ENCODE measurements around the gene CD164L2. TPM values are rescaled to one million over a fixed set of nuclear protein-coding genes. Genes with fewer than 3 reads are reported as not detected.
A peak's percentile ranks its signal among the peaks of the same experiment; 100 is the strongest.

CD164L2 gene
- total RNA-seq, 2 experiments from 2014 or later, result not detected

DNA sequence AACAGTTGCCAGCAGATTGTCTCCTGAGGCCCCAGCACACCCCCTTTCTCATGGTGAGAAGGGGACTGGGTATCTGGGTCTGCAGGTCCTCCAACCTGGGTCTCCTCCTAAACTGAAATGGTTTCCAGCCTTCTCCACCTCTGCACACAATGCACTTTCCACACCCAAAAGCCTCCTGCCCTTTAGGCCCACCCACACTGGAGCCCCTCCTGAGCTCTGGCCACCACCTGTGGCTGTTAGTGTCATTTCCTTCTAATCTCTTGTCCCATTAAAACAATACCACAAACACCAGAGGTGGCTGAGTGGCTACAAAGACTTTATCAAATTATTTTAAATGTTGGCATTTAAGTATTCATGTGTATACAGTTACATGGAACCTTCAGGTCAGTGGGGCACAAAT is 20.8 kb upstream of the CD164L2 start:
- POLR2A ChIA-PET, result interaction anchor here (0.8 to 1.9 kb wide), 2 partner anchors 27 to 204 kb away, joined by 3 to 6 read pairs; no protein-coding TSS in a partner anchor
- Histone ChIP-seq H3K4me1 (ENCODE audit: insufficient read depth, low read length) (peaks cover 16% of the 10 kb centered on the region), H3K27me3 (ENCODE audit: control insufficient read depth in 1 of 2, insufficient read depth in 2 of 2, low read length in 2 of 2) (no peaks in the 10 kb centered on the region), H3K36me3 (ENCODE audit: insufficient read depth, low read length) (peaks cover 36% of the 10 kb centered on the region), H3K4me3 (ENCODE audit: low read length) (no peak overlapping the region), H3K27ac (ENCODE audit: low read depth in 1 of 2, low read length in 2 of 2) (peak overlapping the region in 1 of 2 donors; percentile 56), H3K9me3 (ENCODE audit: control insufficient read depth in 1 of 2, insufficient read depth in 1 of 2, low read length in 2 of 2) (no peaks in the 10 kb centered on the region)
- Mint-ChIP-seq H3K4me1 (ENCODE audit: low read depth) (peaks cover 37% of the 10 kb centered on the region), H3K4me3 (no peak overlapping the region), H3K27ac (peak overlapping the region; percentile 85), H3K36me3 (ENCODE audit: low read depth) (peaks cover 33% of the 10 kb centered on the region), H3K9me3 (no peaks in the 10 kb centered on the region), H3K27me3 (no peaks in the 10 kb centered on the region)
- CTCF ChIA-PET, result no interaction called here
- no peak for DNase-seq
- TF ChIP-seq, protein P1, sequence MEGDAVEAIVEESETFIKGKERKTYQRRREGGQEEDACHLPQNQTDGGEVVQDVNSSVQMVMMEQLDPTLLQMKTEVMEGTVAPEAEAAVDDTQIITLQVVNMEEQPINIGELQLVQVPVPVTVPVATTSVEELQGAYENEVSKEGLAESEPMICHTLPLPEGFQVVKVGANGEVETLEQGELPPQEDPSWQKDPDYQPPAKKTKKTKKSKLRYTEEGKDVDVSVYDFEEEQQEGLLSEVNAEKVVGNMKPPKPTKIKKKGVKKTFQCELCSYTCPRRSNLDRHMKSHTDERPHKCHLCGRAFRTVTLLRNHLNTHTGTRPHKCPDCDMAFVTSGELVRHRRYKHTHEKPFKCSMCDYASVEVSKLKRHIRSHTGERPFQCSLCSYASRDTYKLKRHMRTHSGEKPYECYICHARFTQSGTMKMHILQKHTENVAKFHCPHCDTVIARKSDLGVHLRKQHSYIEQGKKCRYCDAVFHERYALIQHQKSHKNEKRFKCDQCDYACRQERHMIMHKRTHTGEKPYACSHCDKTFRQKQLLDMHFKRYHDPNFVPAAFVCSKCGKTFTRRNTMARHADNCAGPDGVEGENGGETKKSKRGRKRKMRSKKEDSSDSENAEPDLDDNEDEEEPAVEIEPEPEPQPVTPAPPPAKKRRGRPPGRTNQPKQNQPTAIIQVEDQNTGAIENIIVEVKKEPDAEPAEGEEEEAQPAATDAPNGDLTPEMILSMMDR (IDR thresholded peaks at IDR 0.05), result no peak
- ATAC-seq (ENCODE audit: poor library complexity), result no peak
- intact Hi-C loops (cut with DNase I, micrococcal nuclease), result loop anchor here in 1 of 2 experiments (2.0 kb wide), 1 partner anchor 201 kb away; the partner anchor contains the start of gene AHDC1

- peak in 6 of 14 experiments; percentile 16 to 62 (median 46) for DNase-seq
- intact Hi-C loops (cut with DNase I, micrococcal nuclease), result loop anchor here in 1 of 2 experiments (2.0 kb wide), 1 partner anchor 202 kb away; the partner anchor contains the start of gene AHDC1
- Histone ChIP-seq H3K27me3 (ENCODE audit: control insufficient read depth in 1 of 2, insufficient read depth in 2 of 2, low read length in 2 of 2) (no peaks in the 10 kb centered on the region), H3K27ac (ENCODE audit: low read depth in 1 of 2, low read length in 2 of 2) (peak overlapping the region; percentile 30 to 56), H3K4me3 (ENCODE audit: low read length) (no peak overlapping the region), H3K9me3 (ENCODE audit: control insufficient read depth in 1 of 2, insufficient read depth in 1 of 2, low read length in 2 of 2) (no peaks in the 10 kb centered on the region), H3K4me1 (ENCODE audit: insufficient read depth, low read length) (peaks cover 16% of the 10 kb centered on the region), H3K36me3 (ENCODE audit: insufficient read depth, low read length) (peaks cover 29% of the 10 kb centered on the region)
- peaks cover 37% of the 10 kb centered on the region for H3K4me1 Mint-ChIP-seq (ENCODE audit: low read depth)
- H3K4me3 Mint-ChIP-seq, result no peak overlapping the region
- peak overlapping the region; percentile 85 for H3K27ac Mint-ChIP-seq
- TF ChIP-seq, protein P1 (IDR thresholded peaks at IDR 0.05), result peak; percentile 1
- ATAC-seq (ENCODE audit: poor library complexity), result peak; percentile 75
- H3K9me3 Mint-ChIP-seq, result no peaks in the 10 kb centered on the region
- ChIA-PET CTCF (interaction anchor here (0.8 to 1.3 kb wide), 4 partner anchors 37 to 107 kb away, joined by 3 read pairs; partner anchors contain the start of gene MAP3K6), POLR2A (interaction anchor here (0.7 to 1.9 kb wide), 7 partner anchors 18 to 428 kb away, joined by 3 to 6 read pairs (median 3); partner anchors contain the start of gene PPP1R8)
- peaks cover 25% of the 10 kb centered on the region for H3K36me3 Mint-ChIP-seq (ENCODE audit: low read depth)
- no peaks in the 10 kb centered on the region for H3K27me3 Mint-ChIP-seq
Observed at GRCh38 chr1:27403065-27403726, 20.1 kb upstream of the CD164L2 start.

DNA sequence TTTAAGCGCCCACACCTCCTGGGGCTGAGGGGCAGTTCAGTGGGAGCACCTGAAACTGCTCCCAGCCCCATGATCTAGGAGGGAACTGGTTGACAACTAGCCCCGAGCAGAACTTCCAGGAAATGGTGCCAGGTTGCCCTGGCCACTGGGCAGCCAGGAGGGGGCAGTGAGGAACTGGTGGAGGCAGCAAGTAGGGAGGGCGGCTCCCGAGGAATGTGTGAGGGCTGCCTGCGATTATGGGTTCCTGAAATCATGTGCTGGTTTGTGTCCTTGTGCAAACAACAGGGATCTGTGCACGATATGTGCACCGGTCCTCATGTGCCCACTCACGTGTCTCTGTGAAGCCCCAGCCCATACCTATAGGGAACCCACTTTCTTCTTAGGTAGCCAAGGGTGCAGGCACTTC is 19.2 kb upstream of the CD164L2 start:
- no peaks in the 10 kb centered on the region for H3K27me3 ChIP-seq (ENCODE audit: control insufficient read depth in 1 of 2, insufficient read depth in 2 of 2, low read length in 2 of 2)
- intact Hi-C loops (cut with DNase I, micrococcal nuclease), result loop anchor here in 1 of 2 experiments (2.0 kb wide), 1 partner anchor 202 kb away; the partner anchor contains the start of gene AHDC1
- Mint-ChIP-seq H3K9me3 (no peaks in the 10 kb centered on the region), H3K4me3 (no peak overlapping the region), H3K27me3 (no peaks in the 10 kb centered on the region), H3K4me1 (ENCODE audit: low read depth) (peaks cover 37% of the 10 kb centered on the region), H3K27ac (peak overlapping the region; percentile 85), H3K36me3 (ENCODE audit: low read depth) (peaks cover 17% of the 10 kb centered on the region)
- POLR2A ChIA-PET, result interaction anchor here (0.6 to 1.9 kb wide), 6 partner anchors 28 to 429 kb away, joined by 3 to 6 read pairs (median 4); partner anchors contain the start of gene PPP1R8
- no peaks in the 10 kb centered on the region for H3K9me3 ChIP-seq (ENCODE audit: control insufficient read depth in 1 of 2, insufficient read depth in 1 of 2, low read length in 2 of 2)
- H3K4me1 ChIP-seq (ENCODE audit: insufficient read depth, low read length), result peaks cover 16% of the 10 kb centered on the region
- peak in 5 of 14 experiments; percentile 19 to 57 (median 47) for DNase-seq
- no peak for ATAC-seq (ENCODE audit: poor library complexity)
- CTCF ChIA-PET, result interaction anchor here (0.8 to 1.3 kb wide), 4 partner anchors 36 to 106 kb away, joined by 3 read pairs; partner anchors contain the start of gene MAP3K6
- peaks cover 21% of the 10 kb centered on the region for H3K36me3 ChIP-seq (ENCODE audit: insufficient read depth, low read length)
- TF ChIP-seq, protein P1 (IDR thresholded peaks at IDR 0.05), result no peak
- peak overlapping the region; percentile 10 to 30 for H3K27ac ChIP-seq (ENCODE audit: low read depth in 1 of 2, low read length in 2 of 2)
- no peak overlapping the region for H3K4me3 ChIP-seq (ENCODE audit: low read length)
